ENCODE measurements around the gene KRTAP4-5. TPM values are rescaled to one million over a fixed set of nuclear protein-coding genes. Genes with fewer than 3 reads are reported as not detected.

Gene KRTAP4-5
- total and polyA plus RNA-seq, 2 of the 13 experiments (the other 11 are each of a cell fraction or from before 2014, with no cell fraction given), result not detected

DNA sequence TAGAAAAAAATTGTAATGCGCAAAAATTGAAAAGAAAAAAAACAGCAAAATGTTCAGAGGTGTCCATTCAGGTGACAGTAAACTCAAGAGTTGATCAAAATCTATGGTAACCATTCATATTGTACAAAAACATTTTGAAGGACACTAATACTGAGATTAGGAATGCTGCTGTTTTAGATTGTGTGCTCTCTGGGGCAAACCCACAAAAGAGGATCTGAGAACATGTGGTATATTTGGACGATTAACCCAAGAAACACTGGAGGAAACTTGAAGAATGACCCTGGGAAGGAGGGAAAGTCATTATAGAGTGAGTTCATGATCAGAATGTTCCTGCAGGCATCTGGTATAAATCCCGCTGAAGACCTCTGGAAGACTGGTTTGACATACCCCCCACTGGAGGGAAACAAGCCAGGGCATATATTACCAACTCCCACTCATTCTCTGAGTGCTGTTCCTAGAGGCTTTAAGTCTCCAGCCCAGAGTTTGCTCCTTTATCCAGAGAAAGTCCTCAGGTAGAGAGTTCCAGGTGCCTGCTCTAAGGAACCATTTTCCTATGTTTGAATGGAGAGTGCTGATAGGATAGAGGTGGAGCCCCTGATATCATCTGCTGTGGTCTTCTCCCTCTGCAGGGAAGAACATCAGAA, 27.2 kb upstream of the KRTAP4-5 start:
- POLR2A ChIA-PET, result no interaction called here
- Histone ChIP-seq H3K9ac (ENCODE audit: insufficient read depth, low read depth, low read length) (no peak overlapping the region), H4K20me1 (ENCODE audit: insufficient read depth, low read length) (no peaks in the 10 kb centered on the region), H3K4me1 (ENCODE audit: insufficient read depth, low read length) (no peaks in the 10 kb centered on the region), H3K36me3 (replicated peaks in 1 of 2; ENCODE audit: control insufficient read depth in 1 of 2, insufficient read depth in 2 of 2, low read length in 2 of 2) (no peaks in the 10 kb centered on the region), H3K27me3 (ENCODE audit: control insufficient read depth in 1 of 2, insufficient read depth in 2 of 2, low read length in 2 of 2) (peaks cover 0 to 33% of the 10 kb centered on the region in 2 experiments; a peak in 3 of 5 replicates), H3K27ac (ENCODE audit: extremely low read length, insufficient read depth, low read length) (no peak overlapping the region), H3K79me2 (ENCODE audit: insufficient read depth, low read length) (no peaks in the 10 kb centered on the region), H3K4me2 (ENCODE audit: low read depth, low read length) (no peak overlapping the region), H2AFZ (ENCODE audit: low read length) (no peak overlapping the region), H3K4me3 (replicated peaks in 1 of 3; ENCODE audit: insufficient read depth in 1 of 3, low read depth in 2 of 3, low read length in 3 of 3) (no peak overlapping the region), H3K9me3 (ENCODE audit: low read length) (no peaks in the 10 kb centered on the region)
- WGBS (ENCODE audit: low lambda C conversion rate), result under 1% methylated on average over 3 of the region's 3 CpGs
- in situ Hi-C loops (cut with HindIII; ENCODE audit: extremely low pct_ligation_motif_present, low pct_unique_long_range_greater_than_20kb) (no loop called here), intact Hi-C loops (cut with micrococcal nuclease; ENCODE audit: unreplicated experiment) (loop anchor here (10.0 kb wide), 1 partner anchor 272 kb away; no protein-coding TSS in a partner anchor)
- BruUV-seq (replicated peaks), result no TSS peak
- TF ChIP-seq, protein P1, sequence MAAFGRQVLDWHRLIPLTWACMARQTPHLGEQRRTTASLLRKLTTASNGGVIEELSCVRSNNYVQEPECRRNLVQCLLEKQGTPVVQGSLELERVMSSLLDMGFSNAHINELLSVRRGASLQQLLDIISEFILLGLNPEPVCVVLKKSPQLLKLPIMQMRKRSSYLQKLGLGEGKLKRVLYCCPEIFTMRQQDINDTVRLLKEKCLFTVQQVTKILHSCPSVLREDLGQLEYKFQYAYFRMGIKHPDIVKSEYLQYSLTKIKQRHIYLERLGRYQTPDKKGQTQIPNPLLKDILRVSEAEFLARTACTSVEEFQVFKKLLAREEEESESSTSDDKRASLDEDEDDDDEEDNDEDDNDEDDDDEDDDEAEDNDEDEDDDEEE (CRISPR knock-in tag; IDR thresholded peaks at IDR 0.05), result no peak
- ATAC-seq (no peak), DNase-seq (ENCODE audit: low spot score) (no peak), FAIRE-seq (no peak)
- CTCF ChIA-PET (ENCODE audit: low intra/inter-chr PET ratio, low total read pairs), result no interaction called here

DNA sequence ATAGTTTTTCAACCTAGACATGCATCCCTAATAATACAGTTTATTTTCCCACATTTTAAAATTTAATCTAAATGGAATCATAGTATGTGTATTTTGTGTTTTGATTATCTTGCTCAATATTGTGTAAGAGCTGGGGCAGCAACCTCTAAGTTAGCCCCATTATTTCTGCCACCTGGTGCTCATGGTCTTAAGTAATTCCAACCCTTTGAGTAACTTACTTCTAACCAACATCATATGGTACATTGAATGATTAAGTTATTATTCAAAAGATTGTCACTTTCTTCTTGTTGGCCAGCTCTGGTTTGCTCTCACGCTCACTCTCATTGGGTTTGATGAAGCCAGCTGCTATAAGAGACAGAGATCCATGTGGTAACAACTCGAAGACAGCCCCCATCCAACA, 22.3 kb upstream of the KRTAP4-5 start:
- H3K4me1 ChIP-seq (ENCODE audit: insufficient read depth, low read length), result no peaks in the 10 kb centered on the region
- no peaks in the 10 kb centered on the region for H3K9me3 ChIP-seq (ENCODE audit: low read length)
- no peak overlapping the region for H3K27ac ChIP-seq (ENCODE audit: extremely low read length, insufficient read depth, low read length)
- BruUV-seq (replicated peaks), result no TSS peak
- no peak overlapping the region for H3K4me3 ChIP-seq (replicated peaks in 1 of 3; ENCODE audit: insufficient read depth in 1 of 3, low read depth in 2 of 3, low read length in 3 of 3)
- in situ Hi-C loops (cut with HindIII; ENCODE audit: extremely low pct_ligation_motif_present, low pct_unique_long_range_greater_than_20kb) (no loop called here), intact Hi-C loops (cut with micrococcal nuclease; ENCODE audit: unreplicated experiment) (loop anchor here (10.0 kb wide), 1 partner anchor 267 kb away; no protein-coding TSS in a partner anchor)
- no peak for ATAC-seq
- no peak overlapping the region for H3K9ac ChIP-seq (ENCODE audit: insufficient read depth, low read depth, low read length)
- DNase-seq (ENCODE audit: low spot score), result no peak
- H3K27me3 ChIP-seq (ENCODE audit: control insufficient read depth in 1 of 2, insufficient read depth in 2 of 2, low read length in 2 of 2), result peaks cover 0 to 11% of the 10 kb centered on the region in 2 experiments; a peak in 3 of 5 replicates
- no peak overlapping the region for H2AFZ ChIP-seq (ENCODE audit: low read length)
- CTCF ChIA-PET (ENCODE audit: low intra/inter-chr PET ratio, low total read pairs), result no interaction called here
- no peaks in the 10 kb centered on the region for H3K79me2 ChIP-seq (ENCODE audit: insufficient read depth, low read length)
- no peak for FAIRE-seq
- H3K4me2 ChIP-seq (ENCODE audit: low read depth, low read length), result no peak overlapping the region
- POLR2A ChIA-PET, result no interaction called here
- H3K36me3 ChIP-seq (replicated peaks in 1 of 2; ENCODE audit: control insufficient read depth in 1 of 2, insufficient read depth in 2 of 2, low read length in 2 of 2), result no peaks in the 10 kb centered on the region
- H4K20me1 ChIP-seq (ENCODE audit: insufficient read depth, low read length), result no peaks in the 10 kb centered on the region
- 28% methylated on average over 2 of the region's 2 CpGs for WGBS (ENCODE audit: low lambda C conversion rate)
- TF ChIP-seq FIP1L1 (IDR thresholded peaks at IDR 0.05; ENCODE audit: borderline replicate concordance, insufficient read depth, low read depth, low read length) (no peak), NR2C2 (CRISPR knock-in tag; IDR thresholded peaks at IDR 0.05; ENCODE audit: borderline replicate concordance) (no peak), ZMYM3 (CRISPR knock-in tag; IDR thresholded peaks at IDR 0.05) (no peak), ZC3H13 (CRISPR knock-in tag; IDR thresholded peaks at IDR 0.05) (no peak), ZNF546 (CRISPR knock-in tag; conservative IDR thresholded peaks at IDR 0.05) (no peak), ZNF558 (CRISPR knock-in tag; IDR thresholded peaks at IDR 0.05; ENCODE audit: borderline replicate concordance) (no peak), SP140L (CRISPR knock-in tag; IDR thresholded peaks at IDR 0.05; ENCODE audit: borderline replicate concordance) (no peak), ZNF839 (CRISPR knock-in tag; IDR thresholded peaks at IDR 0.05; ENCODE audit: borderline replicate concordance) (no peak)
- TF ChIP-seq, protein P2, sequence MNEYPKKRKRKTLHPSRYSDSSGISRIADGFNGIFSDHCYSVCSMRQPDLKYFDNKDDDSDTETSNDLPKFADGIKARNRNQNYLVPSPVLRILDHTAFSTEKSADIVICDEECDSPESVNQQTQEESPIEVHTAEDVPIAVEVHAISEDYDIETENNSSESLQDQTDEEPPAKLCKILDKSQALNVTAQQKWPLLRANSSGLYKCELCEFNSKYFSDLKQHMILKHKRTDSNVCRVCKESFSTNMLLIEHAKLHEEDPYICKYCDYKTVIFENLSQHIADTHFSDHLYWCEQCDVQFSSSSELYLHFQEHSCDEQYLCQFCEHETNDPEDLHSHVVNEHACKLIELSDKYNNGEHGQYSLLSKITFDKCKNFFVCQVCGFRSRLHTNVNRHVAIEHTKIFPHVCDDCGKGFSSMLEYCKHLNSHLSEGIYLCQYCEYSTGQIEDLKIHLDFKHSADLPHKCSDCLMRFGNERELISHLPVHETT (CRISPR knock-in tag; conservative IDR thresholded peaks at IDR 0.05), result no peak
- TF ChIP-seq, protein P3, sequence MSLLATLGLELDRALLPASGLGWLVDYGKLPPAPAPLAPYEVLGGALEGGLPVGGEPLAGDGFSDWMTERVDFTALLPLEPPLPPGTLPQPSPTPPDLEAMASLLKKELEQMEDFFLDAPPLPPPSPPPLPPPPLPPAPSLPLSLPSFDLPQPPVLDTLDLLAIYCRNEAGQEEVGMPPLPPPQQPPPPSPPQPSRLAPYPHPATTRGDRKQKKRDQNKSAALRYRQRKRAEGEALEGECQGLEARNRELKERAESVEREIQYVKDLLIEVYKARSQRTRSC (CRISPR knock-in tag; IDR thresholded peaks at IDR 0.05; ENCODE audit: low read depth), result no peak

All from HepG2 (cell line).